Right cardiac atrium (tissue), 5 donors: ENCODE measurements around the gene MAGED4. TPM values are rescaled to one million over a fixed set of nuclear protein-coding genes. Genes with fewer than 3 reads are reported as not detected.
A peak's percentile ranks its signal among the peaks of the same experiment; 100 is the strongest.
"Not testable (repeated sequence)": the region's sequence is repeated elsewhere in the genome, so short reads cannot be mapped to it uniquely, and the experiment has no call there.

Source experiments
- ATAC-seq, 2 donors: fragments of 200-7000 bp; cut with Tn5 transposase; one replicate each; pipeline versions ENCODE4 v1.8.0 to v1.9.1; 2020; ENCODE audit warnings: moderate library complexity in 2 of 2, mild to moderate bottlenecking in 1 of 2
- DNase-seq, 3 donors: peaks; one replicate each; pipeline ENCODE4 v3.0.0-alpha.2; 2020
- H3K27ac ChIP-seq: one replicate; pipeline ENCODE4 v1.5.1; 2013; ENCODE audit warnings: mild to moderate bottlenecking, low read length, control low read depth, moderate library complexity
- H3K27me3 ChIP-seq: one replicate; pipeline ENCODE4 v1.6.1; 2013; ENCODE audit not compliant: control insufficient read depth, insufficient read depth
- H3K4me1 ChIP-seq: one replicate; pipeline ENCODE4 v1.6.1; 2013; ENCODE audit warnings: low read length; ENCODE audit not compliant: control insufficient read depth, insufficient read depth
- H3K4me3 ChIP-seq: one replicate; pipeline ENCODE4 v1.5.1; 2013; ENCODE audit warnings: low read length, control low read depth
- H3K9me3 ChIP-seq: one replicate; pipeline ENCODE4 v1.6.1; 2013; ENCODE audit warnings: low read length; ENCODE audit not compliant: control insufficient read depth
- WGBS: extraction: QIAGEN DNeasy Blood & Tissue Kit; methylation state at CpG from one replicate; pipeline ENCODE4 v1.1.7; 2013; 5-methylcytosine and 5-hydroxymethylcytosine counted together
- intact Hi-C, 4 donors: fragments of 100-400 bp; cut with DNase I; formaldehyde crosslinking; loops; one replicate each; pipeline versions ENCODE4 v1.11.0 to v1.14.0; 2022 to 2023
- long read RNA-seq, 4 donors: library from polyadenylated mRNA; unstranded; transcript quantifications; one replicate each; pipeline ENCODE4 v2.0.0, GENCODE V29; 2020 to 2021
- polyA plus RNA-seq: library from polyadenylated mRNA; stranded (reverse); fragments of 200-250 nt; gene quantifications from one replicate; pipeline ENCODE4 v1.2.3, GENCODE V29; 2013
- total RNA-seq, 4 donors: library from RNA; stranded (reverse); fragmentation: NEBNext Ultra II Directional; extraction: Animal tissue kit (Norgen Biotek cat#: 25700); gene quantifications; one replicate each; pipeline ENCODE4 v1.2.1, GENCODE V29; 2021
- donor health status: healthy with polysubstance abuse.
- donor health status: DM: no; HTN: yes; CAD: no.
- donor health status: DM: no; HTN: no; CAD: no.
- donor health status: DM: no; HTN: yes; CAD: no; lungs with severe emphysema.
- donor health status: DM: yes; HTN: yes; CAD: no.

The MAGED4 gene
- total RNA-seq (1 to 10 TPM in 2 of 4 donors, under 1 TPM in 2; 0.33 to 2.4 (median 1.1) TPM), polyA plus RNA-seq (1.3 TPM)
- long read RNA-seq, donor 1, partial matches to known transcripts, result 2 of 9 reads
- long read RNA-seq, donor 1, other reads (novel, unspliced or antisense), result 4 of 9 reads
- long read RNA-seq, donor 2, partial matches to known transcripts, result 0 of 3 reads
- long read RNA-seq, donor 2, other reads (novel, unspliced or antisense), result 0 of 3 reads
- long read RNA-seq, donor 3, partial matches to known transcripts, result 0 of 10 reads
- long read RNA-seq, donor 3, other reads (novel, unspliced or antisense), result 6 of 10 reads
- long read RNA-seq, donor 4, partial matches to known transcripts, result 0 of 1 reads
- long read RNA-seq, donor 4, other reads (novel, unspliced or antisense), result 0 of 1 reads

- H3K27ac ChIP-seq, H3K4me3 ChIP-seq, H3K4me1 ChIP-seq, intact Hi-C loops, H3K27me3 ChIP-seq, H3K9me3 ChIP-seq, DNase-seq: not testable (repeated sequence)
- no CpG with 5 or more reads among the region's 40 CpGs for WGBS
- ATAC-seq, result peak; percentile 64 to 72
Observed at GRCh38 chrX:52184440-52185077, at the start of gene MAGED4. MAGED4 (plus strand) TSS chrX:52184888; CDS start chrX:52185923, 1,035 bp downstream.

- no peaks in the 10 kb centered on the region for H3K4me1 ChIP-seq
- no peaks in the 10 kb centered on the region for H3K9me3 ChIP-seq
- ATAC-seq (no peak), DNase-seq (peak in 1 of 3 donors; percentile 26)
- no peak overlapping the region for H3K4me3 ChIP-seq
- no peak overlapping the region for H3K27ac ChIP-seq
- H3K27me3 ChIP-seq, result no peaks in the 10 kb centered on the region
- WGBS, result 92% methylated on average over 2 of the region's 2 CpGs
- intact Hi-C loops, result no loop called here
Observed at GRCh38 chrX:52138830-52139544, 45.7 kb upstream of the MAGED4 start.

- intact Hi-C loops, result no loop called here
- no peak for ATAC-seq
- H3K27me3 ChIP-seq, result no peaks in the 10 kb centered on the region
- no peak for DNase-seq
- no peaks in the 10 kb centered on the region for H3K9me3 ChIP-seq
- H3K4me3 ChIP-seq, result no peak overlapping the region
- H3K4me1 ChIP-seq, result no peaks in the 10 kb centered on the region
- H3K27ac ChIP-seq, result no peak overlapping the region
Observed at GRCh38 chrX:52139545-52139895, 45.2 kb upstream of the MAGED4 start.

- no peak overlapping the region for H3K4me3 ChIP-seq
- DNase-seq (no peak), ATAC-seq (no peak)
- no peak overlapping the region for H3K27ac ChIP-seq
- no peaks in the 10 kb centered on the region for H3K4me1 ChIP-seq
- intact Hi-C loops, result no loop called here
- WGBS, result 79% methylated on average over 1 of the region's 1 CpG
- no peaks in the 10 kb centered on the region for H3K9me3 ChIP-seq
- H3K27me3 ChIP-seq, result no peaks in the 10 kb centered on the region
Observed at GRCh38 chrX:52140020-52140419, 44.7 kb upstream of the MAGED4 start.

- intact Hi-C loops, H3K27ac ChIP-seq, H3K27me3 ChIP-seq, H3K4me1 ChIP-seq, DNase-seq, H3K4me3 ChIP-seq, ATAC-seq, H3K9me3 ChIP-seq: not testable (repeated sequence)
- 64% methylated on average over 10 of the region's 10 CpGs for WGBS
Observed at GRCh38 chrX:52150667-52151066, 34.0 kb upstream of the MAGED4 start.

GRCh38 chrX:52160140-52160539 lies 24.5 kb upstream of the MAGED4 start:
- H3K9me3 ChIP-seq, H3K27ac ChIP-seq, intact Hi-C loops, ATAC-seq, H3K4me3 ChIP-seq, DNase-seq, H3K4me1 ChIP-seq, H3K27me3 ChIP-seq: not testable (repeated sequence)
- 58% methylated on average over 8 of the region's 8 CpGs for WGBS

- Histone ChIP-seq H3K4me3 (no peak overlapping the region), H3K9me3 (no peaks in the 10 kb centered on the region), H3K27me3 (no peaks in the 10 kb centered on the region), H3K4me1 (no peaks in the 10 kb centered on the region), H3K27ac (no peak overlapping the region)
- ATAC-seq (no peak), DNase-seq (no peak)
- intact Hi-C loops, result no loop called here
Observed at GRCh38 chrX:52166840-52167239, 17.8 kb upstream of the MAGED4 start.

GRCh38 chrX:52171055-52171454 lies 13.6 kb upstream of the MAGED4 start:
- H3K9me3 ChIP-seq, ATAC-seq, H3K27ac ChIP-seq, intact Hi-C loops, H3K4me3 ChIP-seq, H3K27me3 ChIP-seq, H3K4me1 ChIP-seq: not testable (repeated sequence)
- peak in 1 of 3 donors; percentile 12 for DNase-seq
- WGBS, result 84% methylated on average over 10 of the region's 10 CpGs

- H3K27ac ChIP-seq, H3K9me3 ChIP-seq, DNase-seq, H3K4me1 ChIP-seq, H3K4me3 ChIP-seq, H3K27me3 ChIP-seq, intact Hi-C loops: not testable (repeated sequence)
- WGBS, result no CpG with 5 or more reads among the region's 18 CpGs
- ATAC-seq, result peak in 1 of 2 donors; percentile 24
Observed at GRCh38 chrX:52185078-52185453, 378 bp downstream of the MAGED4 start.

GRCh38 chrX:52211405-52211804 lies 26.7 kb downstream of the MAGED4 start:
- H3K4me1 ChIP-seq, intact Hi-C loops, H3K9me3 ChIP-seq, DNase-seq, H3K27ac ChIP-seq, H3K27me3 ChIP-seq, H3K4me3 ChIP-seq, ATAC-seq: not testable (repeated sequence)
- whole genome bisulfite sequencing, result no CpG with 5 or more reads among the region's 6 CpGs

GRCh38 chrX:52213276-52213675 lies 28.6 kb downstream of the MAGED4 start:
- DNase-seq (no peak), ATAC-seq (no peak)
- Histone ChIP-seq H3K27me3 (no peaks in the 10 kb centered on the region), H3K27ac (no peak overlapping the region), H3K9me3 (no peaks in the 10 kb centered on the region), H3K4me1 (no peaks in the 10 kb centered on the region), H3K4me3 (no peak overlapping the region)
- intact Hi-C loops, result no loop called here
- 85% methylated on average over 3 of the region's 3 CpGs for WGBS
